Measurements from ENCODE around the gene CBFB. TPM values are rescaled to one million over a fixed set of nuclear protein-coding genes. Genes with fewer than 3 reads are reported as not detected.

CBFB gene
- total and polyA plus RNA-seq, 9 of the 15 experiments (the other 6 are each of a cell fraction or from before 2014, with no cell fraction given): 22.0 to 112 (median 66.5) TPM

DNA sequence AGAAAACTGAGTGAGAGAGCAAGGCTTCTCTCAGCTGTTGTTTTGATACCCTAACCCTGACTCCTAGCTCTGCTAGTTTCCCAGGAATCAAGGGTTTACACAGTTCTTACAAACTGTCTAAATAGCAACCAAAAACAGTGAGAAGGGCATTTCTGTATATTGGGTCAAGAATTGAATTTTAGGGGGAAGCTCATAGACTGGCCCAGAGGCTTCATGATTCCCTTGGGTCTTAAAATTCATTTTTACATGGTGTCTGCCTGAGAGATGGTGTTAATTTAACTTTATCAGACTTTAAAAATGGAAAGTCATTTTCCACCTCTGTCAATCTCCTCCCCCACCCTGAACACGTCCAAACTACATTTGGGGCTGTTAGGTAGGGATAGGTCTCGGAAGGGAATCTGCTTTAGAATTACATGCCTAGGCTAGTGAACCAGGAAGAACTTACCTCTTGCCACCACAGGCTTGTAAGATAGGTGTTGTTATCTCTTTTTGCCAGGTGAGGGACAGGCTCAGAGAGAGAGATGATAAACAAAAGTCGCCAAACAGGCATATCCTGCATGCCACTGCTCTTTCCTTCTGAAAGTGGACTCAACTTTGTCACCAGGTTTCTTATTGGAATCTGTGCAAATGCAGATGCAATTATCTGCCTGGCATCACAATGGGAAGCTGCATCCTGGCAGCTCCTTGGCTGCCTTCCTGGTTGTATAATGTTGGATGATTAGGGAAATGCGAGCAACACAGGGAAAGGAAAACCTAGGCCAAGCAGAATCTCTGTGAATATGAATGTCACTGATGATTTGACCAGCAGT lies 83.8 kb downstream of the CBFB start:
- Histone ChIP-seq H2AFZ (ENCODE audit: low read depth, low read length) (no peak overlapping the region), H4K20me1 (replicated peaks; ENCODE audit: control insufficient read depth, insufficient read depth, low read length) (peaks cover 3% of the 10 kb centered on the region; the same call in 1 of the 2 replicates), H3K79me2 (ENCODE audit: control insufficient read depth, insufficient read depth, low read length) (peaks cover 65% of the 10 kb centered on the region), H3K27me3 (ENCODE audit: control insufficient read depth in 2 of 2, insufficient read depth in 2 of 2, low read length in 2 of 2) (no peaks in the 10 kb centered on the region), H3K9ac (ENCODE audit: insufficient read depth in 1 of 2, low read depth in 2 of 2, low read length in 2 of 2) (peak overlapping the region; percentile 8 to 48; a peak in 2 of 4 replicates), H3K4me3 (no peak overlapping the region), H3K4me1 (replicated peaks in 1 of 2; ENCODE audit: control insufficient read depth in 2 of 2, insufficient read depth in 2 of 2, low read length in 2 of 2) (peaks cover 26% of the 10 kb centered on the region in 2 experiments; a peak in 4 of 5 replicates), H3K27ac (ENCODE audit: extremely low read depth, low read depth, low read length) (peak overlapping the region; percentile 20; the same call in 1 of the 3 replicates), H3K36me3 (ENCODE audit: control insufficient read depth, insufficient read depth, low read length) (peaks cover 33% of the 10 kb centered on the region), H3K4me2 (ENCODE audit: insufficient read depth, low read length) (peak overlapping the region; percentile 51; the same call in 1 of the 2 replicates), H3K9me1 (ENCODE audit: control insufficient read depth, insufficient read depth, low read length) (no peaks in the 10 kb centered on the region), H3K9me3 (replicated peaks; ENCODE audit: control insufficient read depth, insufficient read depth, low read depth, low read length) (no peaks in the 10 kb centered on the region)
- intact Hi-C loops (cut with micrococcal nuclease) (no loop called here), in situ Hi-C loops (cut with MboI) (no loop called here)
- ChIA-PET POLR2A (interaction anchor here (0.5 kb wide), 1 partner anchor 131 kb away, joined by 3 read pairs; no protein-coding TSS in a partner anchor), CTCF (ENCODE audit: low intra/inter-chr PET ratio) (interaction anchor here (0.6 kb wide), 1 partner anchor 65 kb away, joined by 3 read pairs; no protein-coding TSS in a partner anchor)
- FAIRE-seq: peak; percentile 56
- peak in 2 of 4 experiments; percentile 24 to 29 for DNase-seq (ENCODE audit: extremely low read depth in 1 of 4, low spot score in 3 of 4)
- BruUV-seq (replicated peaks): no TSS peak
- ATAC-seq: no peak
- 46% methylated on average over 4 of the region's 4 CpGs for WGBS (ENCODE audit: insufficient coverage, low coverage, missing lambda C conversion rate)
- TF ChIP-seq TAL1 (IDR thresholded peaks at IDR 0.05) (peak; percentile 13; the same call in 1 of the 2 replicates), POLR2B (IDR thresholded peaks at IDR 0.05; ENCODE audit: low read depth, partially characterized antibody) (no peak), ASH1L (IDR thresholded peaks at IDR 0.05; ENCODE audit: borderline replicate concordance, low read depth, partially characterized antibody) (no peak), ARNT (IDR thresholded peaks at IDR 0.05) (no peak), TEAD4 (IDR thresholded peaks at IDR 0.05; ENCODE audit: low read length) (0 out of 2 replicates have a peak, but pooled peaks have one; percentile 29), TEAD4 (CRISPR knock-in tag; IDR thresholded peaks at IDR 0.05; ENCODE audit: borderline replicate concordance) (no peak), ARID1B (IDR thresholded peaks at IDR 0.05) (0 out of 2 replicates have a peak, but pooled peaks have one; percentile 26), TCF3 (CRISPR knock-in tag; IDR thresholded peaks at IDR 0.05) (peak; percentile 48; the same call in 1 of the 2 replicates), BCOR (IDR thresholded peaks at IDR 0.05) (no peak), OTX1 (CRISPR knock-in tag; IDR thresholded peaks at IDR 0.05) (no peak), MIER1 (IDR thresholded peaks at IDR 0.05; ENCODE audit: low read depth) (no peak), ELF4 (CRISPR knock-in tag; IDR thresholded peaks at IDR 0.05) (no peak), CBFA2T2 (conservative IDR thresholded peaks at IDR 0.05) (peak; percentile 40), CBFA2T3 (IDR thresholded peaks at IDR 0.05) (peak; percentile 73), SUPT5H (IDR thresholded peaks at IDR 0.05) (no peak), HNRNPL (IDR thresholded peaks at IDR 0.05; ENCODE audit: low read depth, low read length) (no peak), PHB2 (IDR thresholded peaks at IDR 0.05; ENCODE audit: low read depth) (no peak), HEY1 (CRISPR knock-in tag; IDR thresholded peaks at IDR 0.05; ENCODE audit: borderline replicate concordance) (no peak), ZNF583 (CRISPR knock-in tag; IDR thresholded peaks at IDR 0.05) (no peak), NCOA1 (IDR thresholded peaks at IDR 0.05; ENCODE audit: low read depth) (no peak), ZNF224 (CRISPR knock-in tag; IDR thresholded peaks at IDR 0.05) (no peak), SLC30A9 (CRISPR knock-in tag; IDR thresholded peaks at IDR 0.05) (no peak), RAD21 (CRISPR knock-in tag; conservative IDR thresholded peaks at IDR 0.05 in 1 of 2, IDR thresholded peaks at IDR 0.05 in 1 of 2) (no peak)
- TF ChIP-seq, protein P1, sequence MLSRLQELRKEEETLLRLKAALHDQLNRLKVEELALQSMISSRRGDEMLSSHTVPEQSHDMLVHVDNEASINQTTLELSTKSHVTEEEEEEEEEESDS (CRISPR knock-in tag; IDR thresholded peaks at IDR 0.05): no peak
- TF ChIP-seq, protein P2, sequence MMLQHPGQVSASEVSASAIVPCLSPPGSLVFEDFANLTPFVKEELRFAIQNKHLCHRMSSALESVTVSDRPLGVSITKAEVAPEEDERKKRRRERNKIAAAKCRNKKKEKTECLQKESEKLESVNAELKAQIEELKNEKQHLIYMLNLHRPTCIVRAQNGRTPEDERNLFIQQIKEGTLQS (IDR thresholded peaks at IDR 0.05): no peak
- TF ChIP-seq, protein P2 (CRISPR knock-in tag; conservative IDR thresholded peaks at IDR 0.05): no peak
